IPS-15b (cell line): Measurements from ENCODE around the gene SCYL3.

ENCODE experiments used
- H3K27me3 ChIP-seq: one replicate; pipeline ENCODE4 v1.6.1; 2013; ENCODE audit warnings: low read length; ENCODE audit not compliant: control insufficient read depth, insufficient read depth
- H3K36me3 ChIP-seq: one replicate; pipeline ENCODE4 v1.6.1; 2013; ENCODE audit warnings: low read length; ENCODE audit not compliant: control insufficient read depth, insufficient read depth
- H3K4me1 ChIP-seq: one replicate; pipeline ENCODE4 v1.6.1; 2013; ENCODE audit warnings: mild to moderate bottlenecking, low read length; ENCODE audit not compliant: control insufficient read depth, insufficient read depth
- H3K4me3 ChIP-seq: one replicate; pipeline ENCODE4 v1.5.1; 2013; ENCODE audit warnings: low read depth, low read length
- H3K9ac ChIP-seq: one replicate; pipeline ENCODE4 v1.6.1; 2013; ENCODE audit warnings: low read depth, mild to moderate bottlenecking, low read length
- H3K9me3 ChIP-seq: one replicate; pipeline ENCODE4 v1.6.1; 2013; ENCODE audit warnings: mild to moderate bottlenecking, low read length; ENCODE audit not compliant: control insufficient read depth, insufficient read depth

Gene SCYL3

GRCh38 chr1:169893645-169894423 lies at the start of gene SCYL3:
Gene SCYL3, minus strand, starts transcription at chr1:169893896. Its CDS starts 5,056 bp downstream, at chr1:169888840.
- Histone ChIP-seq H3K9me3 (no peaks in the 10 kb centered on the region), H3K27me3 (no peaks in the 10 kb centered on the region), H3K4me1 (peaks cover 19% of the 10 kb centered on the region), H3K4me3 (peak within 1 kb of the TSS; percentile 83), H3K9ac (peak within 1 kb of the TSS; percentile 97), H3K36me3 (no peaks in the 10 kb centered on the region)

DNA sequence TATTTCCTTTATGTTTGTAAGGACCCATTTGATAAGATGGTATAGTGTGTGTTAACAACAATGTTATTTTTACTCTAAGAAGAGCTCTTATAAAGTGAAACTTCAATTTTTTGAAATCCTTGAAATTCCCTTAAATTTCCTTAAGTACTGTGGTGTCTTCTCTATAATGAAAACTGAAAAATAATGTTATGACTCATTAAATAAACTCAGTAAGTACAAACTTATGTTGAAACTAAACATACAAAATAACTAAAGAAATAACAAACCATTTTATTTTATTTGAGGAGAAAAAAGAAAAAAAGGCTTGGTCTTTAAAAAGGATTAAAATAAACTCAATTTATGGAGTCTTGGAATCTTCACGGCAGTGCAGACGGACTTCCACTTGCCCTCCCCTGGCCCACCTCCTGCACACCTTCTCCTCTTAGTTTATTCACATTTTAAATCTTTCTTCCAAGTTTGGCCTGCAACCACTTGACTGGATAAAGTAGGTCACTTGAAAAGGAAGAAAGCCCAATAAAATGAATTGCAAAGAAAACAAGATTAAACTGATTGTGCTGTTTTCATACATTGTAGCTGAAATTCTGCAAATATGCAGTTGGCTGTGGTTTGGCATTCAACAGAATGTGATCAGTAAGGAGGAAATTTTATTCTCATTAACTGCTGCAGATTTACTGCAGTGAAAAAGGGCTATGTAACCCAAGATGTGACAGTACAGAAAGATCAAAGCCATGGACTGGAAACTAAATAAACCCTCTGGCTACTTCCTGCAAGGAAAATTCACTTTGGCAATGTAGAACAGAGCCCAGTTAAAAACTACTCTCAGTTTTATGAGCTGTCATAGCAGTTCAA lies 48.5 kb upstream of the SCYL3 start:
- no peaks in the 10 kb centered on the region for H3K4me1 ChIP-seq
- H3K4me3 ChIP-seq, result no peak overlapping the region
- no peak overlapping the region for H3K9ac ChIP-seq
- no peaks in the 10 kb centered on the region for H3K27me3 ChIP-seq
- H3K9me3 ChIP-seq, result no peaks in the 10 kb centered on the region
- H3K36me3 ChIP-seq, result no peaks in the 10 kb centered on the region

DNA sequence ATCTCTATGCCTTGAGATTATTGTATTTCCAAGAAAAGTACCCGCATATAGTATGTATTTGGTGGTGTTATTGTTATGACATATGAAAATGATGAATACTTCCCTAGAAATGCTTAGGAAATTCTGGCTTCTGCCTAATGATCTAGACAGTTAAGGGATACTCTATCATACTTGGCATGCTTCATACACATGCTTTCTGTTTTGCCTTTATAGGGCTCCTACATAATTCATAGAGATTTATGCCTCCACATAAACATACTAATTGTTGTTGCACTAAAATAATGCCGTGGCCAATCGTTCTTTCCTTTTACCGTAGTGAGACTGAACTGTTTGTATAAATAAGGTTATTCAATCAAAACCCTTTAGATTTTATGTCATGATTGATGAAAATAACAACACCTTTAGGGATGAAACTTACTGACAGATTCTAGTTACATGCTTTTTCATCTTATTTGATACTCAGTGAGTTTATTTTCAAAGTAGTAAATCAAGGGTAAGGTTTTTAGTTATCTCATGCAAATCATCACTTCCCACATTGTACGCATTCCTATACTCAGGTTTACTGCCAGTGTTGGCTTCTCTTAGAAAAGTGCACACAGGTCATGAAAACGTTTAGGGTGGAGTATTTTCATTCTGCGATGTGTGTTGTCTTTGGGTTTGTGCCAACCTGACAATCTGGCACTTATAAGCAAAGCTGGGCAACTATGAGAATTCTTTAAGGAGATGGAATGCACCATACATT lies 40.5 kb upstream of the SCYL3 start:
- Histone ChIP-seq H3K27me3 (no peaks in the 10 kb centered on the region), H3K4me3 (no peak overlapping the region), H3K9ac (no peak overlapping the region), H3K9me3 (no peaks in the 10 kb centered on the region), H3K4me1 (no peaks in the 10 kb centered on the region), H3K36me3 (no peaks in the 10 kb centered on the region)

DNA sequence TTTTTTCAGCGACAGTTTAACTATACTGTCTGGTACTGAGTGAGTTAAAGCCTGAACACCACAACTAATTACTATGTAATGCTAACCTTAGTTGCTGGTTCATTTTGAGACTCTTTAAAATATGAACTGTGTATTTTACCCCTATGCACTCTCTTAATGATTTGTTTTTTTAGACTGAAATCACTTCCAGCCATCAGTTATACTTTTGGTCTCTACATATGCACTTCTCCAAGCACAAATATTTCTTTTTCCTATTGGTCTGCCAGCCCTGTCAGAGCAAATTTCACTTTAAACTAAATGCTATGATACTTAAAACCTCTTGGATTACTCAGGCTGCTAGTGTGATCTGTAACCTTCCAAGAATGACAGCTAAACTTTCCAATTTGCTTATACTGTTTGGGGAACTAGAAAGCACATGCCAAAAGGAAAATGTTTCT lies 38.1 kb upstream of the SCYL3 start:
- Histone ChIP-seq H3K36me3 (no peaks in the 10 kb centered on the region), H3K4me1 (no peaks in the 10 kb centered on the region), H3K27me3 (no peaks in the 10 kb centered on the region), H3K4me3 (no peak overlapping the region), H3K9me3 (no peaks in the 10 kb centered on the region), H3K9ac (no peak overlapping the region)

DNA sequence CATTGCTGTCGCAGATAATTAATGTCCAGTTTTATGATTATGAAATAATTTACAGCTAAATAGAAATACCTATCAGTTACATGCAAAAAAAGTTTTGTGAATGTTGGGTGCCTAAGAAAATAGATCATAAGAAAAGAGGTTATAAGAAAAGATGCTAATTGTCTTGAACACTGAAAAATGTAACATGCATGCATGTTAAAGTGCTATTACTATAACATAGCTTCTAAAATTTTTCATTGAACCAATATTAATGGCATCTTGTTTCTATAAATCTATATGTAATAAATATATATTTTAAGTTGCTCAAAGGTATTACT lies 35.5 kb upstream of the SCYL3 start:
- Histone ChIP-seq H3K4me1 (no peaks in the 10 kb centered on the region), H3K36me3 (no peaks in the 10 kb centered on the region), H3K4me3 (no peak overlapping the region), H3K27me3 (no peaks in the 10 kb centered on the region), H3K9ac (no peak overlapping the region), H3K9me3 (no peaks in the 10 kb centered on the region)

DNA sequence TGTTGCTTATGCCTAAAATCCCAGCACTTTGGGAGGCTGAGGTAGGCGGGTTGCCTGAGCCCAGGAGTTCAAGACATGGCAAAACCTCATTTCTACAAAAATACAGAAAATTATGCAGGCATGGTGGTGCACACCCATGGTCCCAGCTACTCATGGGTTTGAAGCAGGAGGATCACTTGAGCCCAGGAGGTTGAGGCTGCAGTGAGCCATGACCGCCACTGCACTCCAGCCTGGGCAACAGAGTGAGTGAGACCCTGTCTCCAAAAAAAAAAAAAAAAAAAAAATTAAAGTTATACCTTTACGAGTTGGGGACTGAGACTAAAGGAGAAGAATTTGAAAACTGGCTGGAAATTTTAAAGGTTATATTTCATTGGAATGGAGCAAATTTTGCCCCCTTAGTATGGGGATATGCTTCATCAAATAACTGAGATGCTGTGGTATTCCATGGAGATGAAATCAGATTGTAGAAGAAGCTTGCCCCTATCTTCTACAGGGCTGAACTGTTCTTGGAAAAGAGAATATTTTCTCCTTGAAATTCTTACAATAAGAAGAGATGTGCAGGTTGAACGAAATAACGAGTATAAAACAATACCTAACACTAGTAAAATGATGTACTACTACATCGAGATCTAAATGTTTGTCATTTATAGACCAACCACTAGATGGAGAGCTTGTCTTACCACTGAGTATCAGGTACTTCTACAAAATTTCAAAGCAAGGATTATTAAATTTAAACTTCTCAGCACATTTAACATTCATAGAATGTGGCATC lies 34.9 kb upstream of the SCYL3 start:
- no peaks in the 10 kb centered on the region for H3K36me3 ChIP-seq
- H3K9me3 ChIP-seq, result no peaks in the 10 kb centered on the region
- H3K27me3 ChIP-seq, result no peaks in the 10 kb centered on the region
- no peaks in the 10 kb centered on the region for H3K4me1 ChIP-seq
- H3K9ac ChIP-seq, result no peak overlapping the region
- H3K4me3 ChIP-seq, result no peak overlapping the region

DNA sequence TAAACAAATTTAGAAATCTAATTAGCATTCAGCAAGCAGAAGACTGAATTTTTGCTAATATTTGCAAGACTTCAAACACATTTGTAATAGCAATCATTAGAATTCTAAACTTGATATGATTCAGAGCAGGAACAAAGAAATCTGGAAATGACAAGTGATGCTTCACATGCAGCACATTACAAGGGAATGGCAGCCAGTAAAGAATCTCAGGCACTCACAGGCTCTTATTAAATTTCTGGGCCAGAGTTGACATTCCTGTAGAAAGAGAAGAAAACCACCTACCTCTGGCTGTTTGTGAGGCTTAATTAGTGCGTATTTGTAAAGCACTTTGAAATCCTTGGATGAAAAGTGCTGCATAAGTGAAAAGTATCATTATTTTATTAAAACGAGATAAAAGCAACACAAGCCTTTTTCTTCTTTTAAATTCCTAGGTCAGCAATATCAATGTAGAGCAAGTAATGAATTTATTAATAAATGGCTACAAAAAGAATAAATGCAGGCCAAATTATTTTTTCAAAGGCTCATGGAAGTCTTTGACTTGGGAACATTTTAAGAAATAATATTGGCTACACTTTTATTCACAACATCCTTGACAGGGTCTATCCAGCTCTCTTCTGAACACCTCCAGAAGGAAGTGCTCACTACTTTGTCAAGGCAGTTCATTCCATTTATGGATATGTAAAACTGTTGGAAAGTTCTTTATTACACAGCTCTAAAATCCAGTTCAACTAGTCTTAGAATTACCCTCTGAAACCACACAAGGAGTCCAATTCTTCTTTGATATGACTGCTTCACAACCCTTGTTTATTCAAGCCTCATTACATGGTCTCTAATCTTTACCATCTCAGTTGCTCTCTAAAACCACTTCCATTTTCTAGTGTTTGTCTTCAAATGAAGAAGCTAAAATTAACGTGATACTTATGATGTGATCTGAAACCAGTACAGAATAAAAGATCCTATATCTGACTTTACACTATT lies 32.1 kb upstream of the SCYL3 start:
- H3K9ac ChIP-seq, result no peak overlapping the region
- no peaks in the 10 kb centered on the region for H3K36me3 ChIP-seq
- H3K4me1 ChIP-seq, result no peaks in the 10 kb centered on the region
- H3K4me3 ChIP-seq, result no peak overlapping the region
- H3K27me3 ChIP-seq, result no peaks in the 10 kb centered on the region
- no peaks in the 10 kb centered on the region for H3K9me3 ChIP-seq

DNA sequence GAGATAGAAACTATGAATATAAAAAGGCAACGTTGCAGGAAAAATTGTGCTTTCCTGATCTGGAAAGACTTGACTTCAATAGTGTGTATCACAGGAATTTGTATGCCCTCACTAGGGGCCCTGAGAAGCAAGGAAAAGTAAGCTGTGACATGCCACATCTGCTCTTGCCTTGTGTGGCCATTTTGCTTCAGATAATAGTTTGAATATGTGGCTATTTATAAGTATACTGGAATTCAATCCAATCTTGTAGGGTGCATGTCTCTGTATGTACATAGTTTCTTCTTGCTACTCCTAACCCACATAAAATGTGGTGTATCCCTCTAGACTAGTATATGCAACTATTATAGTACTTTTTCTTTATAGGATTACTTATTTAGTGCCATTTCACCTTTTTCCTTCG lies 31.1 kb upstream of the SCYL3 start:
- H3K9ac ChIP-seq, result no peak overlapping the region
- H3K27me3 ChIP-seq, result no peaks in the 10 kb centered on the region
- no peaks in the 10 kb centered on the region for H3K4me1 ChIP-seq
- no peaks in the 10 kb centered on the region for H3K9me3 ChIP-seq
- H3K4me3 ChIP-seq, result no peak overlapping the region
- H3K36me3 ChIP-seq, result no peaks in the 10 kb centered on the region

- H3K4me3 ChIP-seq, result no peak overlapping the region
- H3K4me1 ChIP-seq, result no peaks in the 10 kb centered on the region
- H3K9ac ChIP-seq, result no peak overlapping the region
- no peaks in the 10 kb centered on the region for H3K9me3 ChIP-seq
- H3K36me3 ChIP-seq, result no peaks in the 10 kb centered on the region
- H3K27me3 ChIP-seq, result no peaks in the 10 kb centered on the region
Measured at GRCh38 chr1:169924063-169924462, 30.4 kb upstream of the SCYL3 start.

- no peak overlapping the region for H3K4me3 ChIP-seq
- no peaks in the 10 kb centered on the region for H3K36me3 ChIP-seq
- H3K4me1 ChIP-seq, result no peaks in the 10 kb centered on the region
- no peaks in the 10 kb centered on the region for H3K9me3 ChIP-seq
- no peaks in the 10 kb centered on the region for H3K27me3 ChIP-seq
- H3K9ac ChIP-seq, result no peak overlapping the region
Measured at GRCh38 chr1:169921080-169921479, 27.4 kb upstream of the SCYL3 start.
